IPS-18c (cell line): ENCODE data around the gene COL25A1.

ENCODE experiments used
- H3K4me3 ChIP-seq: 2 replicates; pipeline ENCODE4 v1.7.0; 2013; ENCODE audit warnings: low read depth, mild to moderate bottlenecking, low read length, moderate library complexity; ENCODE audit not compliant: insufficient read depth
- H3K9me3 ChIP-seq: one replicate; pipeline ENCODE4 v1.6.1; 2013; ENCODE audit warnings: mild to moderate bottlenecking, low read length, moderate library complexity; ENCODE audit not compliant: control insufficient read depth, insufficient read depth

The COL25A1 gene

GRCh38 chr4:109302361-109303139, at the start of gene COL25A1:
Gene COL25A1 (minus strand): TSS chr4:109302658.
- H3K9me3 ChIP-seq: no peaks in the 10 kb centered on the region

GRCh38 chr4:109350121-109350520, 47.7 kb upstream of the COL25A1 start:
- no peaks in the 10 kb centered on the region for H3K9me3 ChIP-seq
- no peak overlapping the region for H3K4me3 ChIP-seq

More at GRCh38 chr4:109302361-109303139, at the start of gene COL25A1:
- H3K4me3 ChIP-seq: peak within 1 kb of the TSS; percentile 56

- Histone ChIP-seq H3K9me3 (no peaks in the 10 kb centered on the region), H3K4me3 (no peak overlapping the region)
Measured at GRCh38 chr4:109334129-109335105, 32.0 kb upstream of the COL25A1 start.

GRCh38 chr4:109332926-109333464, 30.5 kb upstream of the COL25A1 start:
- no peak overlapping the region for H3K4me3 ChIP-seq
- H3K9me3 ChIP-seq: no peaks in the 10 kb centered on the region

GRCh38 chr4:109327641-109328040, 25.2 kb upstream of the COL25A1 start:
- H3K4me3 ChIP-seq: no peak overlapping the region
- H3K9me3 ChIP-seq: peaks cover 10% of the 10 kb centered on the region

GRCh38 chr4:109325698-109326097, 23.2 kb upstream of the COL25A1 start:
- peaks cover 11% of the 10 kb centered on the region for H3K9me3 ChIP-seq
- no peak overlapping the region for H3K4me3 ChIP-seq

- H3K4me3 ChIP-seq: no peak overlapping the region
- peaks cover 11% of the 10 kb centered on the region for H3K9me3 ChIP-seq
Measured at GRCh38 chr4:109323348-109323747, 20.9 kb upstream of the COL25A1 start.

- Histone ChIP-seq H3K4me3 (no peak overlapping the region), H3K9me3 (peaks cover 13% of the 10 kb centered on the region)
Measured at GRCh38 chr4:109321232-109321631, 18.8 kb upstream of the COL25A1 start.

GRCh38 chr4:109319684-109320083, 17.2 kb upstream of the COL25A1 start:
- H3K9me3 ChIP-seq: peaks cover 11% of the 10 kb centered on the region

GRCh38 chr4:109319156-109319555, 16.7 kb upstream of the COL25A1 start:
- Histone ChIP-seq H3K4me3 (no peak overlapping the region), H3K9me3 (peaks cover 11% of the 10 kb centered on the region)

More at GRCh38 chr4:109319684-109320083, 17.2 kb upstream of the COL25A1 start:
- no peak overlapping the region for H3K4me3 ChIP-seq

- Histone ChIP-seq H3K9me3 (peaks cover 2% of the 10 kb centered on the region), H3K4me3 (no peak overlapping the region)
Measured at GRCh38 chr4:109315818-109316217, 13.4 kb upstream of the COL25A1 start.

- no peak overlapping the region for H3K4me3 ChIP-seq
- H3K9me3 ChIP-seq: peaks cover 2% of the 10 kb centered on the region
Measured at GRCh38 chr4:109315341-109315740, 12.9 kb upstream of the COL25A1 start.

- H3K9me3 ChIP-seq: peaks cover 2% of the 10 kb centered on the region
Measured at GRCh38 chr4:109313168-109314133, 11.0 kb upstream of the COL25A1 start.

GRCh38 chr4:109303140-109303496, 660 bp upstream of the COL25A1 start:
- H3K9me3 ChIP-seq: no peaks in the 10 kb centered on the region
- H3K4me3 ChIP-seq: peak overlapping the region; percentile 56

More at GRCh38 chr4:109313168-109314133, 11.0 kb upstream of the COL25A1 start:
- H3K4me3 ChIP-seq: no peak overlapping the region; the same call in 1 of the 2 replicates

- no peaks in the 10 kb centered on the region for H3K9me3 ChIP-seq
- peak overlapping the region; percentile 56 for H3K4me3 ChIP-seq
Measured at GRCh38 chr4:109301651-109302360, 652 bp downstream of the COL25A1 start.
